Neural cell (in vitro differentiated cells): Measurements from ENCODE around the gene IDH3G. TPM values are rescaled to one million over a fixed set of nuclear protein-coding genes. Genes with fewer than 3 reads are reported as not detected.

Experiments used
- H2AFZ ChIP-seq: fragments of 200-600, 300-800 bp; sonication (generic), shearing (Covaris generic); 2 replicates; pipeline ENCODE4 v1.6.0; 2014; ENCODE audit warnings: low read depth, mild to moderate bottlenecking, antibody characterized with exemption, low read length, moderate library complexity
- H3F3A ChIP-seq: fragments of 200-600 bp; shearing (Covaris generic); 2 replicates; pipeline ENCODE4 v1.6.1; 2016; ENCODE audit warnings: mild to moderate bottlenecking, moderate library complexity, mixed read lengths, antibody characterized with exemption, low read length; ENCODE audit not compliant: insufficient read depth, poor library complexity, severe bottlenecking
- H3K27ac ChIP-seq: fragments of 200-600, 300-800 bp; sonication (generic), shearing (Covaris generic); 2 replicates; pipeline ENCODE4 v1.5.1; 2014; ENCODE audit warnings: mild to moderate bottlenecking, low read length, moderate library complexity
- H3K27me3 ChIP-seq: fragments of 300-800, 200-600 bp; sonication (generic), shearing (Covaris generic); 2 replicates; pipeline ENCODE4 v1.6.0; 2014; ENCODE audit warnings: mild to moderate bottlenecking, low read depth, low read length, moderate library complexity; ENCODE audit not compliant: insufficient read depth
- H3K36me3 ChIP-seq: fragments of 300-800, 200-600 bp; sonication (generic), shearing (Covaris generic); 2 replicates; pipeline ENCODE4 v1.5.1; 2014; ENCODE audit warnings: mild to moderate bottlenecking, antibody characterized with exemption, low read length, moderate library complexity; ENCODE audit not compliant: insufficient read depth
- H3K4me2 ChIP-seq: fragments of 300-800, 200-600 bp; sonication (generic), shearing (Covaris generic); 2 replicates; pipeline ENCODE4 v1.6.0; 2014; ENCODE audit warnings: mild to moderate bottlenecking, low read length
- H3K4me3 ChIP-seq: fragments of 300-800, 200-600 bp; sonication (generic), shearing (Covaris generic); 2 replicates; pipeline ENCODE4 v1.5.1; 2014; ENCODE audit warnings: mild to moderate bottlenecking, low read length, moderate library complexity
- H3K79me2 ChIP-seq: fragments of 200-600 bp; shearing (Covaris generic); replicated peaks from 2 replicates; pipeline ENCODE4 v1.6.0; 2014; ENCODE audit warnings: mild to moderate bottlenecking, low read length, moderate library complexity; ENCODE audit not compliant: insufficient read depth
- H3K9ac ChIP-seq: fragments of 300-800, 200-600 bp; sonication (generic), shearing (Covaris generic); 2 replicates; pipeline ENCODE4 v1.6.1; 2016; ENCODE audit warnings: mild to moderate bottlenecking, low read length, mixed read lengths
- H3K9me2 ChIP-seq: fragments of 200-600 bp; shearing (Covaris generic); 2 replicates; pipeline ENCODE4 v1.6.1; 2016; ENCODE audit warnings: mild to moderate bottlenecking, low read length, mixed read lengths; ENCODE audit not compliant: insufficient read depth
- H3K9me3 ChIP-seq: fragments of 200-600, 300-800 bp; sonication (generic), shearing (Covaris generic); 2 replicates; pipeline ENCODE4 v1.6.1; 2016; ENCODE audit warnings: mild to moderate bottlenecking, mixed run types, low read length, moderate library complexity, mixed read lengths
- H4K20me1 ChIP-seq: fragments of 200-600 bp; shearing (Covaris generic); 2 replicates; pipeline ENCODE4 v1.6.1; 2016; ENCODE audit warnings: mild to moderate bottlenecking, mixed run types; ENCODE audit not compliant: insufficient read depth
- CTCF ChIP-seq: fragments of 450-650 bp; IDR thresholded peaks from 2 replicates; pipeline ENCODE4 v1.5.1; 2014; ENCODE audit warnings: antibody characterized with exemption, mild to moderate bottlenecking, moderate library complexity; ENCODE audit not compliant: poor library complexity, severe bottlenecking
- EP300 ChIP-seq: fragments of 450-650 bp; conservative IDR thresholded peaks from 2 replicates; pipeline ENCODE4 v1.6.1; 2014; ENCODE audit warnings: antibody characterized with exemption, mild to moderate bottlenecking, moderate library complexity; ENCODE audit not compliant: poor library complexity, severe bottlenecking
- EZH2 ChIP-seq: fragments of 200-600, 300-800 bp; shearing (Covaris generic), sonication (generic); IDR thresholded peaks from 2 replicates; pipeline ENCODE4 v1.6.1; 2014; ENCODE audit warnings: antibody characterized with exemption, low read length, borderline replicate concordance, mild to moderate bottlenecking; ENCODE audit not compliant: insufficient read depth, poor library complexity, severe bottlenecking
- MXI1 ChIP-seq: fragments of 450-650 bp; conservative IDR thresholded peaks from 2 replicates; pipeline ENCODE4 v1.6.1; 2014; ENCODE audit warnings: antibody characterized with exemption, mild to moderate bottlenecking; ENCODE audit not compliant: poor library complexity, severe bottlenecking
- POLR2AphosphoS5 ChIP-seq: IDR thresholded peaks from 2 replicates; pipeline ENCODE4 v1.6.1; 2012
- RAD21 ChIP-seq: fragments of 450-650 bp; conservative IDR thresholded peaks from 2 replicates; pipeline ENCODE4 v1.6.1; 2014; ENCODE audit warnings: antibody characterized with exemption, mild to moderate bottlenecking, moderate library complexity
- REST ChIP-seq: IDR thresholded peaks from 2 replicates; pipeline ENCODE4 v1.6.1; 2012; ENCODE audit warnings: borderline replicate concordance
- SMC3 ChIP-seq: fragments of 450-650 bp; conservative IDR thresholded peaks from 2 replicates; pipeline ENCODE4 v1.6.1; 2014; ENCODE audit warnings: antibody characterized with exemption, mild to moderate bottlenecking, moderate library complexity; ENCODE audit not compliant: poor library complexity
- TAF1 ChIP-seq: IDR thresholded peaks from 2 replicates; pipeline ENCODE4 v1.6.1; 2012; ENCODE audit warnings: low read depth
- polyA plus RNA-seq: library from polyadenylated mRNA; depleted of rRNA; stranded (reverse); fragments of >200 nt; gene quantifications from 2 replicates; pipeline ENCODE4 v1.2.3, GENCODE V29; 2014

Gene IDH3G
- polyA plus RNA-seq, 1 donor from 2014 or later, result 64.7 TPM

- Histone ChIP-seq H3K36me3 (no peaks in the 10 kb centered on the region), H3K4me2 (no peak overlapping the region), H3K27ac (no peak overlapping the region), H3K9me3 (no peaks in the 10 kb centered on the region), H3K9me2 (no peaks in the 10 kb centered on the region), H3K79me2 (peaks cover 10% of the 10 kb centered on the region), H4K20me1 (no peaks in the 10 kb centered on the region), H3K9ac (no peak overlapping the region), H3F3A (no peaks in the 10 kb centered on the region), H2AFZ (no peak overlapping the region), H3K27me3 (no peaks in the 10 kb centered on the region), H3K4me3 (no peak overlapping the region)
- TF ChIP-seq POLR2AphosphoS5 (no peak), RAD21 (no peak), TAF1 (no peak), MXI1 (no peak), EP300 (no peak), REST (no peak), SMC3 (no peak), CTCF (no peak), EZH2 (no peak)
Observed at GRCh38 chrX:153805436-153805835, 11.3 kb upstream of the IDH3G start.

GRCh38 chrX:153804621-153805020 is 10.4 kb upstream of the IDH3G start:
- Histone ChIP-seq H3K79me2 (peaks cover 9% of the 10 kb centered on the region), H4K20me1 (no peaks in the 10 kb centered on the region), H3K4me2 (no peak overlapping the region), H3K9me2 (no peaks in the 10 kb centered on the region), H3K36me3 (no peaks in the 10 kb centered on the region), H3K27me3 (no peaks in the 10 kb centered on the region), H2AFZ (no peak overlapping the region), H3K4me3 (no peak overlapping the region), H3F3A (no peaks in the 10 kb centered on the region), H3K9me3 (no peaks in the 10 kb centered on the region), H3K9ac (no peak overlapping the region), H3K27ac (no peak overlapping the region)
- TF ChIP-seq RAD21 (no peak), TAF1 (no peak), SMC3 (no peak), POLR2AphosphoS5 (no peak), EZH2 (no peak), CTCF (no peak), EP300 (no peak), MXI1 (no peak), REST (no peak)
